Tibial nerve (tissue), 3 donors: ENCODE results near the gene PHETA1.

Experiments
- CTCF ChIP-seq, 5 experiments: fragments of 200-600 bp in 3 of 5; fragments of 450-650 bp in 2 of 5; sonication (generic) in 3 of 5; IDR thresholded peaks; one replicate each; pipeline ENCODE4 v1.5.1; 2016 to 2019; ENCODE audit warnings: antibody characterized with exemption in 5 of 5, mild to moderate bottlenecking in 3 of 5, moderate library complexity in 2 of 5
- POLR2A ChIP-seq, 2 donors: fragments of 450-650 bp; IDR thresholded peaks; one replicate each; pipeline ENCODE4 v1.6.1; 2017; ENCODE audit warnings: antibody characterized with exemption in 2 of 2, mild to moderate bottlenecking in 2 of 2, moderate library complexity in 2 of 2

DNA sequence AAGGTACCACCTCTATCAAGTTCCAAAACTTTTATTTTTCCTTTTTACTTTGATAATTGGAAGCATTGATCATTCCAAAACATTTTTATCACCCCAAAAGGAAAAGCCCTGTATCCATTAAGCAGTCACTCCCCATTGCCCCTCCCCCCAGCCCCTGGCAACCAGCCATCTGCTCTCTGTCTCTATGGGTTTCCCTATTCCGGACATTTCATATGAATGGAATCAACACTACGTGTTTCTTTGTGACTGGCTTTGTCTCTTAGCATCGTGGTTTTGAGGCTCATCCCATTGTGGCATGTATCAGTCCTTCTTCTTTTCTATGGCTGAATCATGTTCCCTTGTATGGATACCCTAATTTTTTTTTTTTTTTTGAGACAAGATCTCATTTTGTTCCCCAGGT, 18.0 kb upstream of the PHETA1 start:
- no peak for TF ChIP-seq CTCF (IDR thresholded peaks at IDR 0.05)
- TF ChIP-seq POLR2A (IDR thresholded peaks at IDR 0.05): no peak
